Islet precursor cell (in vitro differentiated cells): ENCODE measurements around the gene SH3YL1.
A peak's percentile ranks its signal among the peaks of the same experiment; 100 is the strongest.

Experiments
- DNase-seq: peaks from one replicate; pipeline ENCODE4 v3.0.0-alpha.2; 2018

SH3YL1 gene, protein sequence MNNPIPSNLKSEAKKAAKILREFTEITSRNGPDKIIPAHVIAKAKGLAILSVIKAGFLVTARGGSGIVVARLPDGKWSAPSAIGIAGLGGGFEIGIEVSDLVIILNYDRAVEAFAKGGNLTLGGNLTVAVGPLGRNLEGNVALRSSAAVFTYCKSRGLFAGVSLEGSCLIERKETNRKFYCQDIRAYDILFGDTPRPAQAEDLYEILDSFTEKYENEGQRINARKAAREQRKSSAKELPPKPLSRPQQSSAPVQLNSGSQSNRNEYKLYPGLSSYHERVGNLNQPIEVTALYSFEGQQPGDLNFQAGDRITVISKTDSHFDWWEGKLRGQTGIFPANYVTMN

DNA sequence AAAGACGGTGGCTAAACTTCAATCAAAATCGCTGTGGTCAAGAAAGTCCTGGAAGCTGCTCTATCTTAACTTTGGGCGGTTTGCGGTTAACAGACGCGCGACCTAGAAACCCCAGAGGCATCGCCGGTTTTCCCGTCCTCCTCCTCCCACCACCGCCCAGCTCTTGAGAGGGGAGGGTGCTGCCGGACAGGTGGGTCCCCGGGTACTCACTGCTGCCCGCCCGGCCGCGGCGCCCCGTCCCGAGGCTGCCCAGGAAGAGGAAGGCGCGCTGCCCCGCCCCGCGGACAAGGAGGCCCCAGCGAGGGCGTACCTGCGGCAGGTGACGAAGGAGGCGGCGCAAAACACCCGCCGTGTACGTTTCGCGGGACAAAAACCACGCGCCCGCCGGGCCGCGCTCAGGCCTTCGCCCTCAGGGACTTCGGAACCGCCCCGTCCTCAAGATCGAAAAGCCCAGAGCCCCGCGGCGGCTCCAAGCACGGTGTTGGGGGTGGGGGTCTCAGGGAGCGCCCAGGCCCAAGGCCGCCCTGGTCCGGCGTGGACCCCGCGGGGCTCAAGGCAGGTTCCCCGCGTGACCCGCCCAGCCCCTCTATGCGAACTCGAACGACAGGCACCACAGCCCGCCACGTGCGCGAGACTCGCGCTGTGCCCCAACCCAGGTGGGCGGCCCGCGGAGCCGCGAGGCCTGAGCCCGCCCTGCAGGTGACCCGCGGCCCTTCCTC is at the start of gene SH3YL1:
TSS of gene SH3YL1 (minus strand) at position 259 of the 719 bp plus-strand sequence. CDS start at position 211, 48 bp downstream.
- peak; percentile 77 for DNase-seq

DNA sequence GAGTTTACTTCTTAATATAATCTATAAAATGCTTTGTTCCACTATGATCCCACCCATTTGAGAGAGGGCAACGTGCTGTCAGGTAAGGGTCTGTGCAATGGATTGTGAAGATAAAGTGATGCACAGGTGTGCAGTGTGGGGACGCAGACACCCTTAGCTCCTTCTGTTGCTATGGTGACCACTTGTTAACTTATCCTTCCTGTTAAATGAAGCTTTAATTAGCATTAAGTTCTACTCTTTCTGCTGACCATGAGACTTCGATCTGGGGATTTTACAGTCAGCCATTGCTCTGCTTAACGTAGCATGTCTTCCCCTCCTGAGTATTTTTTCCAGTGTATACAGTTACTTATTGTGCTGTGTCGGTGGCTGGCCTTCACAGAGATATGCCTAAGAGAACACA is 47.2 kb upstream of the SH3YL1 start:
- DNase-seq: no peak

DNA sequence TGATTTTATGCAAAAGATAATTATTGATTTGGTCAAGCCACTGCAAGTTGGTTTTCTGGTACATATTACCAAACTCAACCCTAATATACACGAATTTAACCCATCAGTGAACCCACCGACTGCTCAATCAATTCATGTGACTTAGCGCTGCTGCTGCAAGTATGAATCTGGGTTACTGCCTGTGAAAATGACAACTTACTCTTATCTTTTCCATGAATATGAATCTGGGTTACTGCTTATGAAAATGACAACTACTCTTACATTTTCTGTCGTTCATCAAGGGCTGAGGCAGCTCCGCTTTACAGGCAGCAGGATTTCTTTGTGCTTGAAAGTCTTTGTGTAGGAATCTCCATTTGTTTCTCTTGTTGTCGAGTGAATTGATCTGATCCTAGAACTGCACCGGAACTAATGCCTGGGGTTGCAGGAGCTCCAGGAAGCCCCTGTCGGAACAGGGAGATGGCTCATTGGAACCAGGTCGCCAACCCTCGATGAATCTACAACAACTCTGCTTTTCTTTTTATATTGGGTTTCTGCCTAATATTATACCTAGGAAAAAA is 46.2 kb upstream of the SH3YL1 start:
- DNase-seq: no peak

DNA sequence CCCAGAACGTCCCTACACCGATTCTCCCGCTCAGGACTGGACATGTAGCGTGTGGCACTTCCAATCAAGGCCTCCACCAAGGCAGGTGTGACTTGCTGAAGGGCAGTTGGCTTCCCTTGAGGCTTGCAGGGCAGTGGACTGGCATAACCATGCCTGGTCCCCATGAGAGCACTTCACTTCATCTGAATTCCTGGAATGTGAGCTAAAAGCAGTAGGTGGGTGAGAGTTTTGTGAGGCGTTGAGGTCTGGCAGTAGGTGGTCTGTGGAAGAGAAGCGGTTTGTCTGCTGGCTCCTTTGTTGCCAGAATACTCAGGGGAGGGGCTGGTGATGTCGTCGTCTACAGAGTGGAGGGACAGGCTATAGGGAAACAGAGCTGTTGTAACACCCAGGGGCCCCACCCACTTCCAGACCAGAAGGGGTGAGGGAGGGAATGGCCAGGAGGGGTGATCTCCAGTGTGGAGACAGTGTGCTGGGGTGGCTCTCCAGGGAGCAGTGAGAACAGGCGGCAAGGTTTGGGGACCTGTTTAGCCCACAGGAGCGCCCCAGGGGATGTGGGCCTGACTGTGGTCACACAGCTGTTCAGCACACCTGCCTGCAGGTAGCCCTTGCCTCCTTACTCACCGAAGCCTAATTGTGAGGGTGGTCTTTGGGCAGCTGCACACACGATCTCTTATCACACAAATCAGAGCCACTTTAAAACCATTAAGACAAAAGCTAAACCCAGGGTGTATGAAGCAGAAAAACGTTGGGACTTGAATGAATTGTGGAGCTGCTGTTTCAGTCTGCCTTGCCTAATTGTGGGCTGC is 45.5 kb upstream of the SH3YL1 start:
- DNase-seq: peak; percentile 93

DNA sequence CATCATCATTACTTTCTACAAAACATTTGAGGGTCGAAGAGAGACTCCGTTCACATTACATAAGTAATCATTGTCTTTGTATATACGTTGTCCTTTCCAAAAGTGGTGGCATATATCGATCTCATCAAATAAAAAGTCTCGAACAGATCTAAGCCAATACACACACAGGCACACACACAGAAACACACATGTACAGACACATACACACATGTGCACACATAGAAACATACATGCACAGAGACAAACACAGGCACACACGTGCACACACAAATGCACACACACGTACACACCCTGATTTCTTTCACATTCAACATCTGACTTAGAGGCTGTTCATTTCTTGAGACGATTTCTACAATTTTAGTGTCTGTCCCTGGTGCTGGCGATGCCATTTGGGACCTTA is 41.5 kb upstream of the SH3YL1 start:
- DNase-seq: no peak

- DNase-seq: no peak
These were observed 32.5 kb upstream of the SH3YL1 start for GRCh38 chr2:296354-296753.

GRCh38 chr2:295090-295489 is 31.3 kb upstream of the SH3YL1 start:
- no peak for DNase-seq

DNA sequence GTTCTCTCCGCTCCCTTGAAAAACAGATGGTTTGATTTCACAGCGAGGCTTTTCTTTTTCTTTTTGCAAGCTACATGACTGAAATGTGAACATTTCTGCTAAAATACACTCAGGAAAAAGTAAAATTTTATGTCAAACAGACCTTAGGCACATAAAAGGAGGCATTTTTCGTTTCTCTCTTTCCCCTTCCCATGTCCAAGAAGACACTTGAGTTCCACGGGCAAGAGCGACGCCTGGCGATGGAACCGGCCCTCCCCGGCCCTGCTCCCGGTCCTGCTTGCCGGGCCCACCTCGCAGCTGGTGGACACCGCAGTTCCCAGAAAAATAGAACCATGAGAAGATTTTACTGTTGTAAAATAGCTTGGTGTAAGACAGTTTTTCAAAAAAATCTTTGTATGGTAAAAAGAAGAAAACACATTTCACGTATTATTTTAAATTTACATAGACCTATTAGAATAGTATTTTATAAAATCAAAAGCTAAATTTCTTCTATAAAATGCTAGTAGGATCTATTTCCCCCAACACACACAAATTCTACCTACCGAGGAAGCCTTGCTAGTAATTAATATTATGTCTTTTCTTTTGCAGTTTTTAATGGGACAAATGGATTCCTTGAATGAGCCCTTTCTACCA is 26.4 kb upstream of the SH3YL1 start:
- peak; percentile 87 for DNase-seq

DNA sequence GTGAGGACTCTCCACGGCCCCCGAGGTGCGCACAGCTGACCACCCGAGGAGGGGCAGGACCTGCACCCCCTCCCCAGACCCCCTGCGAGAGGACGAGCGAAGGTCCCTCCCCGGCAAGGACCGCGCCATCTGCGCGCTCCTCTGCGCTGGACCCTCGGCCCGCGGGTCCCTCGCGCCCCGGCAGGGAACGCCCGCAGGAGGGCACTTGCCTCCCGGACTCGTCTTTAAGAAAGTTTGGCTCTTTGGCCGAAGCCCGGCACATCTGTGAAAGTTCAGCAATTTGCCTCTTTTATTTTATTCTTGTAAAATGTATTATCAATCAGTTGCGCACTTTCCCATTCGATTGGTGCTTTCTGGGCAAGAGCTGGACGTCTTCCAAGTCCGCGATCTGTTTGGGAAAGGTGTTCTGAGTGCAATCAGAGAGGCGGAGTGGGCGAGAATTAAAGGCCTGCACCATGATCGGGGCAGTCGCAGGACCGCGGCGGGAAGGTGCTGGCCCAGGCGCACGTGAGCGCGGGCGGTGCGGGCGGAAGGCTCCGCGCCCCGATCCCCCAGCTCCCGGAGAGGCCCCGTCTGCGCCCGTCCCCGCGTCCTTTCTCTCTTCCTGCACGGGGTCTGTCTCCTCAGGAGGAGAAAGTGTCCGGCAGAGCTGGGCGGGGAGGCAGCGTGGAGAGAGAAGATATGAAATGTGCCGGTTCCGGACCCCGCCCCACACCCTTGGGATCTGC is 25.7 kb upstream of the SH3YL1 start:
- peak; percentile 52 for DNase-seq

DNA sequence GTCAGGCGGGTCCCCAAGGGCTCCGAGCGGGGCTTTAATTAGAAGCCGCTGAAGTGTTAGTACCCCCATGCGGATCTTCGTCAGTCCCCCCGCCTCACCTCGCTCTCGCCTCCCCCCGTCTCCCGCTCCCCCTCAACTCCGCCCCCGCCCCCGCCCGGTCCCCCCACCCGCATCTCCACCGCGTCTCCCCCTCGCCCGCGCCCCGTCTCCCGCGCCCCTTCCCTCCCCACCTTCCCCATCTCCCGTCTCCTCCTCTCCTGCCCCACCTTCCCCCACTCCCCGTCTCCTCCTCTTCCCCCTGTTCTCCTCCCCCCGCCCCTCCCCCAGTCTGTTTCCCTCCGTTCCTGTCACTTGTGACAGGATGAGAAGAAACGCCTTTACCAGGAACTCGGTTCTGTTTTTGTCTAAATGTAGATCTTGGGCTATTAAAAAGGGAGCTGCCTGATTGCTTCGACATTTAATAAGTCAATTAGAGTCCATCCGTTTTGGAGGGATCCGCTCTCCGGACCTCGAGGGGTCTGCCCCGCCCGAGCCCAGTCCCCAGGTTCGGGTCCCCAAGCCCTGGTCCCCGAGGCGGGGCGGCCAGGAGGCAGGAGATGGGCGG is 25.0 kb upstream of the SH3YL1 start:
- DNase-seq: peak; percentile 37

- DNase-seq: peak; percentile 51
These were observed 24.3 kb upstream of the SH3YL1 start, which contains the start of gene ALKAL2 for GRCh38 chr2:287911-288757. Gene ALKAL2, minus strand, starts transcription at chr2:288091. Its CDS starts 256 bp downstream, at chr2:287835.

DNA sequence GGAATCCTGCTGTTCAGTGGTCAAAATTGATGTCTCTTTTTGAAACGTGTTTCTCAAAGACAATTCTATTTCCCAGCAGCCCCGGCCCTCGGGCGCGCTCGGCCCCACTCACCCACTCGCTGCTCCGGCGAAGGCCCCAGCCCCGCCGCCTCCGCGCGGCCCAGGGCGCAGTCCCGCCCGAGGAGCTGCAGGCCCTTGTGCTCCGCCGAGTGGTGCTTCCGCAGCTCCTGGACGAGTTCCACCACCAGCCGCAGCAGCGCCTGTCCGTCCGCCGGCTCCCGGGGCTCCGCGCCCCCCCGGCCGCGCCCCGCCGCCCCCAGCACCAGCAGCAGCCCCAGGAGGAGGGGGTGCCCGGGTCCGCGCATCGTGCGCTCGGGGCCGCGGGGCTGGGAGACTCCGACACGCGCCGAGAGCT is 23.6 kb upstream of the SH3YL1 start:
- peak; percentile 74 for DNase-seq

- peak; percentile 43 for DNase-seq
These were observed 23.1 kb upstream of the SH3YL1 start for GRCh38 chr2:286774-287392.

DNA sequence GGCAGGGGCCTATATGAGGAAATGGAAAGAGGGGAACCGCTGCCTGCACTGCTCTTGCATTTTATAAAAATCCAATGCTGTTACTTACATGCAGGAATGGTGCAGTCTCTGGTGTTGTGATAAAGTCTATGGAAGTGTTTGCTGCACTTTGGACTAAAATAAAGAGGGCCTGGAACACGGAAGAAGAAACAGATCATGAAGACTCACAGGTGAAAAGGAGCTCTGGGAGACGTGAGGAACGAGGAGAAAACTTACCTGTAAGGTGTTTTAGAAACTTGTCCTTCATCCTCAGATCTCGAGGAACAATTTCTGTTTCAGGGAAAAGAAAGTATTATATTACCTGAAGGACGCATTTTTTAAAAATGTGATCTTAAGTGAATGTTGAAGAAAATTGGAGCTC is 22.2 kb upstream of the SH3YL1 start:
- DNase-seq: no peak

- no peak for DNase-seq
These were observed 21.7 kb upstream of the SH3YL1 start for GRCh38 chr2:285531-285930.

- DNase-seq: no peak
These were observed 21.2 kb upstream of the SH3YL1 start for GRCh38 chr2:284896-285492.

- DNase-seq: no peak
These were observed 20.4 kb upstream of the SH3YL1 start for GRCh38 chr2:283996-284794.
